Measurements from ENCODE around the gene IGFALS. TPM values are rescaled to one million over a fixed set of nuclear protein-coding genes. Genes with fewer than 3 reads are reported as not detected.

IGFALS gene
- total RNA-seq, 4 donors from 2014 or later: 0.59 to 0.69 (median 0.64) TPM

DNA sequence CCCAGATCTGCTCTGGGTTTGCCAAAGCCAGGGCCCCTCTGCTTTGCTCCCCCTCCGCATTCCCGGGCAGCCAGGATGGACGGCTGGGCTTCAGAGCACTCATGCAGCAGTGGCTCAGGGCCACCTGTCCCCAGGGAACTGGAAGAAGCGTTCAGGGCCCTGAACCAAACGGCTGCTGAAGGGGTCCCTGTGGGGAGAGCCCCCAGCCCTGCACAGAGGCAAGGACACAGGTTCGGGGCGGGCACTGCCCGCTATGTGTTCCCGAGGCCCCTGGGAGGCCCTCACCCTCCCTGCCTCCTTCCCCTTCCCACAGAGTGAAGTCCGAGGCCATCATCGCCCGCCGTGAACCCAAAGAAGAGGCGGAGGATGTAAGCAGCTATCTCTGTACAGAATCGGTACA, 32.6 kb downstream of the IGFALS start:
- 91 to 97% methylated on average over 10 to 15 of the region's 15 CpGs for WGBS, 2 donors
- intact Hi-C loops (cut with DNase I; ENCODE audit: low total_unique reads): no loop called here
- TF ChIP-seq, protein P1, sequence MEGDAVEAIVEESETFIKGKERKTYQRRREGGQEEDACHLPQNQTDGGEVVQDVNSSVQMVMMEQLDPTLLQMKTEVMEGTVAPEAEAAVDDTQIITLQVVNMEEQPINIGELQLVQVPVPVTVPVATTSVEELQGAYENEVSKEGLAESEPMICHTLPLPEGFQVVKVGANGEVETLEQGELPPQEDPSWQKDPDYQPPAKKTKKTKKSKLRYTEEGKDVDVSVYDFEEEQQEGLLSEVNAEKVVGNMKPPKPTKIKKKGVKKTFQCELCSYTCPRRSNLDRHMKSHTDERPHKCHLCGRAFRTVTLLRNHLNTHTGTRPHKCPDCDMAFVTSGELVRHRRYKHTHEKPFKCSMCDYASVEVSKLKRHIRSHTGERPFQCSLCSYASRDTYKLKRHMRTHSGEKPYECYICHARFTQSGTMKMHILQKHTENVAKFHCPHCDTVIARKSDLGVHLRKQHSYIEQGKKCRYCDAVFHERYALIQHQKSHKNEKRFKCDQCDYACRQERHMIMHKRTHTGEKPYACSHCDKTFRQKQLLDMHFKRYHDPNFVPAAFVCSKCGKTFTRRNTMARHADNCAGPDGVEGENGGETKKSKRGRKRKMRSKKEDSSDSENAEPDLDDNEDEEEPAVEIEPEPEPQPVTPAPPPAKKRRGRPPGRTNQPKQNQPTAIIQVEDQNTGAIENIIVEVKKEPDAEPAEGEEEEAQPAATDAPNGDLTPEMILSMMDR (IDR thresholded peaks at IDR 0.05): no peak
- TF ChIP-seq POLR2A (IDR thresholded peaks at IDR 0.05): no peak
- no peak for DNase-seq (ENCODE audit: low spot score in 2 of 2)
- no peak overlapping the region for H3K4me3 ChIP-seq (ENCODE audit: low read depth, poor library complexity, severe bottlenecking)

DNA sequence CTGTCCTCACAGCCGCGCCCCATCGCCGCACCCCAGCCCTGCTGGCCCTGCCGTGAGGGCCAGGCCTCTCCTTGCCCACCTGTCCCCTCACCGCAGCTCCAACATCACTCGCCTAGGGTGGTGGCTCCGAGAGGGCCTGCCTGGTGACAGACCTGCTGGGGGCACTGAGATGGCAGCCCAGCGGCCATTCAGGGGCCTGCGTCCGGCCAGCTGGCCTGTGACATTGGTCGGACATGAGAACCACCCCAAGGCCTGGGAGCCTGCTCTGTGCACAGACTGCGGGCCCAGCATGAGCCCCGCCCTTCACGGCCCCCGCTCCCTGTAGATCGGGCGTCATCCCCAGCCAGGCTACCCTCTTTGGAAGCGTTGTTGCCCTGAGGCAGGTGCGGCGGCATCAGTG, 34.0 kb downstream of the IGFALS start:
- TF ChIP-seq, protein P1 (IDR thresholded peaks at IDR 0.05): no peak
- TF ChIP-seq POLR2A (IDR thresholded peaks at IDR 0.05): no peak
- intact Hi-C loops (cut with DNase I; ENCODE audit: low total_unique reads): no loop called here
- no peak overlapping the region for H3K4me3 ChIP-seq (ENCODE audit: low read depth, poor library complexity, severe bottlenecking)
- WGBS, 2 donors: 92 to 93% methylated on average over 15 to 20 of the region's 21 CpGs
- DNase-seq (ENCODE audit: low spot score in 2 of 2): no peak

DNA sequence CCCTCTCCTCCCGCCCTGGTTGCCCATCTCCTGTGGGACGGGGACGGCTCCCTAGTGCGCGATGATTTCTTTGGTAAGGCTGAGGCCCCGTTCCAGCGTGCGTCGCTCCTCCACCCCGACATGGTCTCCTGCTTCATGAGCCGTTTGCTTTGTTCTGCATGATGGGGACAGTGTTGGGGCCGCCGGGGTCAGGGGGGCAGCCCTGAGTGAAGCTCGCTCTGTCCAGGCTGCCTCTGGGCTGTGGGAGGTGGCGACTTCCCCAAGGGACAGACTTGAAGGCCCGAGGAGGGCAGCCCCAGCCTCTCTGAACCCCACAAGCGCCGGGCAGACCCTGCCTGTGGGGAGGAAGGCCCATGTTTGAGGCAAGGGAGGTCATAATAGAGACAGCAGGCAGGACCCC, 34.6 kb downstream of the IGFALS start:
- DNase-seq (ENCODE audit: low spot score in 2 of 2): no peak
- 94 to 97% methylated on average over 18 of the region's 18 CpGs for WGBS, 2 donors
- TF ChIP-seq, protein P1 (IDR thresholded peaks at IDR 0.05): no peak
- TF ChIP-seq POLR2A (IDR thresholded peaks at IDR 0.05): no peak
- H3K4me3 ChIP-seq (ENCODE audit: low read depth, poor library complexity, severe bottlenecking): no peak overlapping the region
- intact Hi-C loops (cut with DNase I; ENCODE audit: low total_unique reads): no loop called here

DNA sequence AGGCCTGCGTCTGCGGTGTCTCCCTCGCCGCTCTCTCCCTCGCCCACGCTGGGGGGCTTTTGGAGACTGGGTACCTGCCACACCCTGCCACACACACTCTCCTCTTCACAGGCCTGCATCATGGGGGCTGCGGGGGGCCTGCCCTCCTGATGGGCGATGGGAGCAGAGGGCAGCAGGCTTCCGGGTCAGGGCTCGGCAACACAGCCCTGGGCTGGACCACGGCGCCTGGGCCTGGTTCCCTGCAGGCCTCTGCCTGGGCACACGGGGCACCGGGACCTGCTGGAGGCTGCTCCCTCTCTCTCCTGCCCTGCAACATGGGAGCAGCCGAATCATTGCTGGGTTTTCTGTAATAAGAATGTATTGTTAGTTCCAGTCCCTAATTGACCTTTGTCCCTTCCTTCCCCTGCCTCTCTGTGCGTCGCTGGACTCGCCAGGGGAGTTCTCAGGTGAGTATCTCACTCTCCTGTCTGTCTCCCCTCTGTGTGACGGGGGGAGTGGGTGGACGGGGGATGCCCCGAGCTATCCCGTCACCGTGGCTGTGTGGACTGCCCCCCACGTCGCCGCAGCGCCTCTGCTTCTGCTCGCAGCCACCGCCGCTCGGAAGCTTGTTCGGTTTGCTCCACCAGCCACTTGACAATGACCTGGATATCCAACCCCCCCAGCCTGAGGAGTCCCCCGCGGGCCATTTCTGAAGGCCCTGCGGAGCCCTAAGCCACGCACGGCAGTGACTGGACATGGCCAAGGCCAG, 35.6 kb downstream of the IGFALS start:
- no peak for DNase-seq (ENCODE audit: low spot score in 2 of 2)
- intact Hi-C loops (cut with DNase I; ENCODE audit: low total_unique reads): no loop called here
- no peak overlapping the region for H3K4me3 ChIP-seq (ENCODE audit: low read depth, poor library complexity, severe bottlenecking)
- TF ChIP-seq, protein P1 (IDR thresholded peaks at IDR 0.05): no peak
- TF ChIP-seq POLR2A (IDR thresholded peaks at IDR 0.05): no peak
- 95% methylated on average over 35 to 36 of the region's 37 CpGs for WGBS, 2 donors

DNA sequence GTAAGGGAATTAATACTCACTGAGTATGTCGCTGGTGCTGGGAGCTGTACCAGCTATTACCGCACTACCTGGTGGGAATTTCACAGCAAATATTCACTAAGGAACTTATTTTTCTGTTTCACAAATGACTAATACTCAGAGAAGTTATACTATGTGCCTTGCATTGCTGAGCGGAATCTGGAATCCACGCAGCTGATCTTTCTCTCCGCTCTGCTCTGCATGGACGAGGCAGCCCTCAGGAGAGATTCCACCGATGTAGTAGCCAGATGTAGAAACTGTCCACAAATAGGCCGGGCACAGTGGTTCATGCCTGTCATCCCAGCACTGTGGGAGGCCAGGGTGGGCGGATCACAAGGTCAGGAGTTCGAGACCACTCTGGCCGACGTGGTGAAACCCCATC, 39.3 kb downstream of the IGFALS start:
- no peak for DNase-seq (ENCODE audit: low spot score in 2 of 2)
- TF ChIP-seq POLR2A (IDR thresholded peaks at IDR 0.05): no peak
- TF ChIP-seq, protein P1 (IDR thresholded peaks at IDR 0.05): no peak
- WGBS, 2 donors: 81 to 91% methylated on average over 12 of the region's 12 CpGs
- H3K4me3 ChIP-seq (ENCODE audit: low read depth, poor library complexity, severe bottlenecking): no peak overlapping the region
- intact Hi-C loops (cut with DNase I; ENCODE audit: low total_unique reads): no loop called here

DNA sequence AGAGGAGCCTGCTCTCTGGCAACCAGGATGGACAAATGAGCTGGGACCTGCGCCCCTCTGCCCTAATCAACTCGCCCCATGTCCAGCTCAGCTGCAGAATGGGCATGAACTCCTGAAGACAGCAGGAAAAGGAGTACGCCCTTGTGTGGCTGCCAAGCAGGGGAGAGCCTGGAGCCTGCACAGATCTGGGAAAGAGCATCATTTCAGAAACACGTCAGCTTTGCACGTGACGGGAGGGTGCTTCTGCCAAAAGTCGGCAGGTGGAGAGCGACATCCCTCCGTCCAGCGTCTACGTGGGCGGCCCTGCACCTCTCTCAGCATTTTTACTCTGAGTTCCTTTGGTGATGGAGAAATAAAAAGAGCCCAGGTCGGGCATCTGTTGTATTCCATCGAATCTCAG, 40.7 kb downstream of the IGFALS start:
- DNase-seq (ENCODE audit: low spot score in 2 of 2): no peak
- no peak overlapping the region for H3K4me3 ChIP-seq (ENCODE audit: low read depth, poor library complexity, severe bottlenecking)
- WGBS, 2 donors: 91 to 95% methylated on average over 14 of the region's 14 CpGs
- TF ChIP-seq, protein P1 (IDR thresholded peaks at IDR 0.05): no peak
- no peak for TF ChIP-seq POLR2A (IDR thresholded peaks at IDR 0.05)
- intact Hi-C loops (cut with DNase I; ENCODE audit: low total_unique reads): no loop called here

Data from lower leg skin (tissue), 4 donors.